Measurements from ENCODE around the gene TMPRSS3.

TMPRSS3 gene

GRCh38 chr21:42377951-42378340 lies 17.9 kb downstream of the TMPRSS3 start:
- Histone ChIP-seq H3K9ac (ENCODE audit: low read length) (no peak overlapping the region), H3K36me3 (ENCODE audit: control insufficient read depth, insufficient read depth, low read length) (no peaks in the 10 kb centered on the region), H3K4me3 (ENCODE audit: low read length) (no peak overlapping the region), H3K4me1 (ENCODE audit: control insufficient read depth, insufficient read depth, low read length) (no peaks in the 10 kb centered on the region), H3K27me3 (ENCODE audit: control insufficient read depth, insufficient read depth, low read length) (peaks cover 4% of the 10 kb centered on the region), H3K27ac (ENCODE audit: low read depth, low read length) (no peak overlapping the region)

DNA sequence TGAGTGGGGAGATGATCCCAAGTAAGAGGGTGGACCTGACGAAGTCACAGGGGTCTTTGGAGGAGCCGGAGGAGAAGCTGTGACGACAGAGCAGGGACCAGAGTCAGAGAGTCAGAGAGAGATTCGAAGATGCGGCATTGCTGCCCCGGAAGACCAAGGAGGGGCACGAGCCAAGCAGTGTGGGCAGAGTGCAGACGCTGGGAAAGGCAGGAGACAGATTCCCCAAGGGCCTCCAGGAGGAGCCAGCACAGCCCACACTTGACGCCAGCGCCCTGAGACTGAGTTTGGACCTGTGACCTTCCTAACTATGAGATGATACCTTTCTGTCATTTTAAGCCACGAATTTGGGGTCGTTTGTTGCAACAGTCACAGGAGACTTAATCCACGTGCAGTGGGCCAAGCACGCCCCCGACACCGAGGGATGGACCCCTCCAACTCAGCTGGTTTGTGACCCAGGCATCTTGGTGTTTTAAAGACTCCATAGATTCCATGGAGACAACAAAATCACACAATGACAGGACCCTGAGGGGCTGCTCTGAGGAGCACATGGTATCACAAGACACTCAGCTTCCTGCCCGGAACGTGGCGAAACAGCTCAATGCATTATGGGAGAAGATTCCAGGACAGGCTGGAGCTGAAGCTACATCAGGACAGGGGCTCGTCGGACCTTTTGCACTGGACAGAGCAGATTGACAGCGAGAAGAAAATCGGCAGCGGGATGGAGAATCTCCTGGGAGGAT lies 18.5 kb downstream of the TMPRSS3 start:
- Histone ChIP-seq H3K36me3 (ENCODE audit: control insufficient read depth, insufficient read depth, low read length) (no peaks in the 10 kb centered on the region), H3K27ac (ENCODE audit: low read depth, low read length) (no peak overlapping the region), H3K4me1 (ENCODE audit: control insufficient read depth, insufficient read depth, low read length) (no peaks in the 10 kb centered on the region), H3K9ac (ENCODE audit: low read length) (no peak overlapping the region), H3K27me3 (ENCODE audit: control insufficient read depth, insufficient read depth, low read length) (peaks cover 4% of the 10 kb centered on the region), H3K4me3 (ENCODE audit: low read length) (no peak overlapping the region)

DNA sequence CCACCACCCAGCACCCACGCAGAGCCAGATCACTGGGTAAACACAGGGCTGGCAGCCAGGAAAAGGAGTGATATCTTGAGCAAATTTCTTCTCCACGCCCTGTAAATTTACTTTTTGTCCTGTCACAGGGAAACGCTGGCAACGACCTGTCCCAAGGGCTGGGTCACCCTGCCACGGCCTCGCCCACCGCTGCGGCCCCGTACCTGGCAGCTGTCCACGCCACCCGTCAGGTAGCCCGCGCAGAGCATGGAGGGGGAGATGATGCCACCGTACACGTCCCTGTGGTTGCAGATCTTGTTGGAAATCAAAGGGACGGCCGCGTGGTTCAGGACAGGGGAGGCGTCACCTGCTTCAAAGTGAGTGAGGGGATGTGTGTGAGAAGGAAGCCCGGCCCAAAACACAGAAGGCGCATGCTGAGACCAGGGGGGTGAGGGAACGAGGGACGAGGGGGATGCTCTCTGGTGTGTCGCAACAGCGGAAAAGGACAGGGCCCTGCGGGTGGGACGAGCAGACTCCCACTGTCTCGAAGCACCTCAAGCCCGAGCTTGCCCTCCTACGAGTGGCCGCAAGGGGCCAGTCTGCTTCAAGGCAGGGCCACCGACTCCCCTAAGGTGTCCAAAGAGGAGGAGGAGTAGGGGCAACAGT lies 19.4 kb downstream of the TMPRSS3 start:
- no peak overlapping the region for H3K9ac ChIP-seq (ENCODE audit: low read length)
- no peaks in the 10 kb centered on the region for H3K36me3 ChIP-seq (ENCODE audit: control insufficient read depth, insufficient read depth, low read length)
- H3K27me3 ChIP-seq (ENCODE audit: control insufficient read depth, insufficient read depth, low read length) = peaks cover 4% of the 10 kb centered on the region
- H3K4me3 ChIP-seq (ENCODE audit: low read length) = no peak overlapping the region
- H3K4me1 ChIP-seq (ENCODE audit: control insufficient read depth, insufficient read depth, low read length) = no peaks in the 10 kb centered on the region
- H3K27ac ChIP-seq (ENCODE audit: low read depth, low read length) = no peak overlapping the region

DNA sequence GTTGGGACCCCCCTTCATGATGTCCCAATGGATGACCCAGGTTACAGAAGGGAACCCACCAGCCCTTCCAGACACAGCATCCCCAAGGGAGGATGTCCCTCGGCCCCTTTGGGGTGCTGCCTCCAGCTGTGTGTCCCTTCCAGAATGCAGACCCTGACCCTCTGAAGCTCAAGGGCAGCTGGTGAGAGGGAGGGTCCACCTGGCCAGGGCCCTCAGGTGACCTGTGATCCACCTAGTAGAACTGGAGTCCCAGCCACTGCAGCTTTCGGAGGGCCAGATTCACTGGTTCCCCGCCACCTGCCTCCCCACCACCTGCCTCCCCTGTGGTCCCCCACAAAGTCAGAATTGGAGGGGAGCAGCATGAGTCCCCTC lies 19.9 kb downstream of the TMPRSS3 start:
- Histone ChIP-seq H3K4me3 (ENCODE audit: low read length) (no peak overlapping the region), H3K27me3 (ENCODE audit: control insufficient read depth, insufficient read depth, low read length) (peaks cover 4% of the 10 kb centered on the region), H3K27ac (ENCODE audit: low read depth, low read length) (no peak overlapping the region), H3K4me1 (ENCODE audit: control insufficient read depth, insufficient read depth, low read length) (no peaks in the 10 kb centered on the region), H3K9ac (ENCODE audit: low read length) (no peak overlapping the region), H3K36me3 (ENCODE audit: control insufficient read depth, insufficient read depth, low read length) (no peaks in the 10 kb centered on the region)

DNA sequence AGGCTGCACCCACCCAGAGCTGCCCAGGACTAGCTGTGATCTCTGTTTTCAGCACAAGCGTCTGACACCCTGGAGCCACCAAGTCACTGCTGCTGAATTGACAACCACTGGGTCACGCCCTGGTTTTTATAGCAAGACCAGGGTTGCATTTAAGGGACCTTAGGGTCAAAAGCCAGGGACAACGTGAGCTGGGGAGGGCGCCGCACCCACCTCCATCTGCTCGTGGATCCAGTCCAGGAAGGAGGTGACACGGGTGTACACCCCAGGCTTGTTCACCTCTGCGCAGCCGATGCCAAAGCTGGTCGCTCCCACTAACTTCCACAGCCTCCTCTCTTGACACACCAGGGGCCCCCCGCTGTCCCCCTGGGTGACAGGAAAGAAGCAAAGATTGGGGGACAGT lies 20.3 kb downstream of the TMPRSS3 start:
- Histone ChIP-seq H3K27ac (ENCODE audit: low read depth, low read length) (no peak overlapping the region), H3K9ac (ENCODE audit: low read length) (no peak overlapping the region), H3K4me1 (ENCODE audit: control insufficient read depth, insufficient read depth, low read length) (no peaks in the 10 kb centered on the region), H3K36me3 (ENCODE audit: control insufficient read depth, insufficient read depth, low read length) (no peaks in the 10 kb centered on the region), H3K4me3 (ENCODE audit: low read length) (no peak overlapping the region), H3K27me3 (ENCODE audit: control insufficient read depth, insufficient read depth, low read length) (peaks cover 4% of the 10 kb centered on the region)

GRCh38 chr21:42374864-42375499 lies 20.9 kb downstream of the TMPRSS3 start:
- H3K27ac ChIP-seq (ENCODE audit: low read depth, low read length) = no peak overlapping the region
- no peak overlapping the region for H3K4me3 ChIP-seq (ENCODE audit: low read length)
- no peaks in the 10 kb centered on the region for H3K36me3 ChIP-seq (ENCODE audit: control insufficient read depth, insufficient read depth, low read length)
- peaks cover 4% of the 10 kb centered on the region for H3K27me3 ChIP-seq (ENCODE audit: control insufficient read depth, insufficient read depth, low read length)
- no peak overlapping the region for H3K9ac ChIP-seq (ENCODE audit: low read length)
- no peaks in the 10 kb centered on the region for H3K4me1 ChIP-seq (ENCODE audit: control insufficient read depth, insufficient read depth, low read length)

DNA sequence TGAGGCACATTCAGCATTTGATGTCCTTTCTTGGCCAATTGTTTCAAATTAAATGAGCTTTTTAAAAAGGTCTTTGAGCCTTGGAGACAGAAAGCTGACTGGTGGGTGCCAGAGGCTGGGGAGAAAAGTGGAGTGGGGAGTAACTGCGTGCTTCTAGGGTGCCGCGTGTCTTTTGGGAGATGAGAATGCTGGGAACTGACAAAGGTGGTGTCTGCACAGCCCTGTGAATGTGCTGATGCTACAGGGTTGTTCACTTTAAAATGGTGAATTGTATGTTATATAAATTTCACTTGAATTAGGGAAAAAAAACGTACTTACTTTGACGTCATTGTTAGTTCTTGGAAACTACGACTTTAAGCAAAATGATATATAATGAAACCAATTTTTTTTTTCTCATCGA lies 21.4 kb downstream of the TMPRSS3 start:
- Histone ChIP-seq H3K9ac (ENCODE audit: low read length) (no peak overlapping the region), H3K36me3 (ENCODE audit: control insufficient read depth, insufficient read depth, low read length) (no peaks in the 10 kb centered on the region), H3K27me3 (ENCODE audit: control insufficient read depth, insufficient read depth, low read length) (peaks cover 4% of the 10 kb centered on the region), H3K4me3 (ENCODE audit: low read length) (no peak overlapping the region), H3K4me1 (ENCODE audit: control insufficient read depth, insufficient read depth, low read length) (no peaks in the 10 kb centered on the region), H3K27ac (ENCODE audit: low read depth, low read length) (no peak overlapping the region)

GRCh38 chr21:42373908-42374455 lies 21.9 kb downstream of the TMPRSS3 start:
- Histone ChIP-seq H3K27ac (ENCODE audit: low read depth, low read length) (no peak overlapping the region), H3K36me3 (ENCODE audit: control insufficient read depth, insufficient read depth, low read length) (no peaks in the 10 kb centered on the region), H3K9ac (ENCODE audit: low read length) (no peak overlapping the region), H3K4me1 (ENCODE audit: control insufficient read depth, insufficient read depth, low read length) (no peaks in the 10 kb centered on the region), H3K4me3 (ENCODE audit: low read length) (no peak overlapping the region), H3K27me3 (ENCODE audit: control insufficient read depth, insufficient read depth, low read length) (peaks cover 4% of the 10 kb centered on the region)

DNA sequence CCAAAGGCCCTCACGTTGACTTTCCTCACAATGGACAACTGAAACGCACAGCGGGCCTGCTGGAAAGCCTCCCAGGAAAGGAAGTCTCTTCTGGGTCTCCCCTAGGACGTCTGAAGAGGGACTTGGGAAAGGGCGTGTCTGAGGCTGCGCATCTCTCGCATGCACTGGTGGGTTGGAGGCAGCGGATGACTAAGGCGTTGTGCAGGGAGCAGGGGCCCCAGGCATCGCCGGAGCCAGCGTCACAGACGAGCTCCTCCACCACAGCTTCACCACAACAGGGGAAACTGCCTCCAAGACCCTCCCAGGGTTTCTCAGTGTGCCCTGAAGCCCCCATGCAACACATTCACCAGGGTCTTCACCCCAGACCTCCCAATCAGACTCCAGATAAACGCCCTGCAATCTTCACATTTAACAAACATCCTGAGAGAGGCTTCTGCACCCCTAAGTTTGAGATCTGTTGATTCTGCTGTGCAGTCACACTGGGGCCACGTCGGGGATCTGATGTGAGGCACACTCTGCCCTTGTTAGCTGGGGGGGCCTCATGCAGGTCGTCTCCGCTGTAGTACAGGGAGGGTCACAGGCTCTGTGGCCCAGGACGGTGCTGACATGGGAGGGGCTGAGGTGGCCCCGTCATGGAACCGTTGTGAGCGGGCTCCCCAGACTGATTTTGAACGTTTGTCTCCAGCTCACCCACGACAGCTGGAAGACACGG lies 22.5 kb downstream of the TMPRSS3 start:
- Histone ChIP-seq H3K27me3 (ENCODE audit: control insufficient read depth, insufficient read depth, low read length) (peaks cover 4% of the 10 kb centered on the region), H3K36me3 (ENCODE audit: control insufficient read depth, insufficient read depth, low read length) (no peaks in the 10 kb centered on the region), H3K27ac (ENCODE audit: low read depth, low read length) (no peak overlapping the region), H3K4me1 (ENCODE audit: control insufficient read depth, insufficient read depth, low read length) (no peaks in the 10 kb centered on the region), H3K4me3 (ENCODE audit: low read length) (no peak overlapping the region), H3K9ac (ENCODE audit: low read length) (no peak overlapping the region)

DNA sequence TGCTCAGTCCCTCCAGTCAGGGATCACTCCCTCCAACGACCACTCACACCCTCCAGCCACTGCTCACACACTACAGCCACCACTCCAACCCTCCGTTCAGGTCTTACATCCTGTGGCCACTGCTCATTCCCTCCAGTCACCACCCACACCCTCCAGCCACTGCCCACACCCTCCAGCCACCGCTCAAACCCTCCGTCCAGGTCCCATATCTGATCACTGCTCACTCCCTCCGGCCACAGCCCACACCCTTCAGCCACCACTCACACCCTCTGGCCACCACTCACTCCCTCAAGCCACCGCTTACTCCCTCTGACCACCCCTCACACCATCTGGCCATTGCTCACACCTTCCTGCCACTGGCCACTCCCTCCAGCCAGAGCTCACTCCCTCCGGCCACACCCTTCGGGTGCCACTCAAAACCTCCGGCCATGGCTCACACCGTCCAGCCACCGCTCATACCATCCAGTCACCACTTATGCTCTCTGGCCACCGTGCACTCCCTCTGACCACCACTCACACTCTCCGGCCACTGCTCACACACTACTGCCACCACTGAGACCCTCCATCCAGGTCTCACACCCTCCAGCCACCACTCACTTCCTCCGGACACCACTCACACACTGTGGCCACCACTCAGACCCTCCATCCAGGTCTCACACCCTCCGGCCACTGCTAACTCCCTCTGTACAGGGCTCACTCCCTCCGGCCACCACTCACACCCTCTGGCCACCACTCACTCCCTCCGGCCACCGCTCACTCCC lies 24.8 kb downstream of the TMPRSS3 start:
- H3K9ac ChIP-seq (ENCODE audit: low read length) = no peak overlapping the region
- peaks cover 4% of the 10 kb centered on the region for H3K27me3 ChIP-seq (ENCODE audit: control insufficient read depth, insufficient read depth, low read length)

GRCh38 chr21:42369821-42370220 lies 26.0 kb downstream of the TMPRSS3 start:
- H3K4me3 ChIP-seq (ENCODE audit: low read length) = no peak overlapping the region
- no peak overlapping the region for H3K27ac ChIP-seq (ENCODE audit: low read depth, low read length)
- H3K9ac ChIP-seq (ENCODE audit: low read length) = no peak overlapping the region
- H3K36me3 ChIP-seq (ENCODE audit: control insufficient read depth, insufficient read depth, low read length) = no peaks in the 10 kb centered on the region
- no peaks in the 10 kb centered on the region for H3K4me1 ChIP-seq (ENCODE audit: control insufficient read depth, insufficient read depth, low read length)
- no peaks in the 10 kb centered on the region for H3K27me3 ChIP-seq (ENCODE audit: control insufficient read depth, insufficient read depth, low read length)

More for the DNA sequence above, 24.8 kb downstream of the TMPRSS3 start:
- no peak overlapping the region for H3K4me3 ChIP-seq (ENCODE audit: low read length)
- no peak overlapping the region for H3K27ac ChIP-seq (ENCODE audit: low read depth, low read length)
- no peaks in the 10 kb centered on the region for H3K4me1 ChIP-seq (ENCODE audit: control insufficient read depth, insufficient read depth, low read length)
- no peaks in the 10 kb centered on the region for H3K36me3 ChIP-seq (ENCODE audit: control insufficient read depth, insufficient read depth, low read length)
